A549 (cell line): ENCODE measurements around the gene ACVR1C. TPM values are rescaled to one million over a fixed set of nuclear protein-coding genes. Genes with fewer than 3 reads are reported as not detected.

ENCODE experiments used
- ATAC-seq, 2 experiments: fragments of 200-7000 bp in 1 of 2; fragments of >200 bp in 1 of 2; cut with Nextera tagmentation in 1 of 2; cut with Tn5 transposase in 1 of 2; 3 replicates each; pipeline versions ENCODE4 v1.8.0 to v1.9.1; 2018 to 2020; ENCODE audit warnings: mild to moderate bottlenecking in 1 of 2, moderate library complexity in 1 of 2
- CTCF ChIA-PET: fragments of 300-600 bp; sonication (Branson Sonifier 250); formaldehyde crosslinking; extraction: SDS; loops from one replicate; lab custom pipeline; 2021; ENCODE audit warnings: antibody characterized with exemption, inconsistent platforms; lab: Yijun Ruan, JAX
- POLR2A ChIA-PET: fragments of 350-600 bp; formaldehyde crosslinking; extraction: SDS; loops from one replicate; lab custom pipeline; 2021; ENCODE audit warnings: antibody characterized with exemption, inconsistent platforms; lab: Yijun Ruan, JAX
- DNase-seq, 2 experiments: peaks; one replicate each; pipeline versions ENCODE4 v3.0.0 to v3.0.0-alpha.2; 2011 to 2016; ENCODE audit warnings: low read depth in 1 of 2, low spot score in 1 of 2
- FAIRE-seq: peaks from 2 replicates; lab custom pipeline; 2011; peaks lifted over from hg19 to GRCh38; lab: Jason Lieb, UNC
- H3K27ac ChIP-seq, 2 experiments: fragments of >200 bp; sonication (Bioruptor Twin); formaldehyde crosslinking; 3 replicates each; pipeline ENCODE4 v1.5.1; 2016 to 2017
- H3K4me1 ChIP-seq: fragments of >200 bp; sonication (Bioruptor Twin); formaldehyde crosslinking; 3 replicates; pipeline ENCODE4 v1.6.1; 2016
- H3K4me2 ChIP-seq: fragments of >200 bp; sonication (Bioruptor Twin); formaldehyde crosslinking; 3 replicates; pipeline ENCODE4 v1.6.1; 2016
- H3K4me3 ChIP-seq: fragments of >200 bp; sonication (Bioruptor Twin); formaldehyde crosslinking; 3 replicates; pipeline ENCODE4 v1.5.1; 2016
- H3K9me3 ChIP-seq: fragments of >200 bp; sonication (Bioruptor Twin); formaldehyde crosslinking; 3 replicates; pipeline ENCODE4 v1.6.1; 2016
- BHLHE40 ChIP-seq: IDR thresholded peaks from 2 replicates; pipeline ENCODE4 v1.6.1; 2012; ENCODE audit warnings: low read depth, low read length, inconsistent platforms
- HEYL ChIP-seq: fragments of 250-450 bp; sonication (Bioruptor Pico); IDR thresholded peaks from 2 replicates; pipeline ENCODE4 v1.8.0; 2021; ENCODE audit warnings: mild to moderate bottlenecking, moderate library complexity
- JUN ChIP-seq, 2 experiments: fragments of >200 bp; sonication (Bioruptor Twin); formaldehyde crosslinking; IDR thresholded peaks; 2 replicates in 1 of 2; 3 replicates in 1 of 2; pipeline ENCODE4 v1.6.1; 2016 to 2017
- JUNB ChIP-seq: fragments of >200 bp; sonication (Bioruptor Twin); formaldehyde crosslinking; IDR thresholded peaks from 2 replicates; pipeline ENCODE4 v1.6.1; 2016
- KDM5A ChIP-seq: fragments of 200-600 bp; sonication (generic); IDR thresholded peaks from 2 replicates; pipeline ENCODE4 v1.6.1; 2016; ENCODE audit warnings: antibody characterized with exemption, mild to moderate bottlenecking
- MAFK ChIP-seq: fragments of 450-650 bp; IDR thresholded peaks from 2 replicates; pipeline ENCODE4 v1.6.1; 2014; ENCODE audit not compliant: partially characterized antibody
- RAD21 ChIP-seq, 2 experiments: fragments of >200 bp in 1 of 2; sonication (Bioruptor Twin) in 1 of 2; formaldehyde crosslinking in 1 of 2; IDR thresholded peaks in 1 of 2; conservative IDR thresholded peaks in 1 of 2; 2 replicates in 1 of 2; 3 replicates in 1 of 2; pipeline ENCODE4 v1.6.1; 2012 to 2018; ENCODE audit warnings: inconsistent platforms in 1 of 2
- RNF2 ChIP-seq: fragments of 200-600 bp; sonication (generic); IDR thresholded peaks from 2 replicates; pipeline ENCODE4 v1.6.1; 2016; ENCODE audit warnings: low read depth, mild to moderate bottlenecking, antibody characterized with exemption, moderate library complexity, borderline replicate concordance
- SMC3 ChIP-seq: fragments of >200 bp; sonication (Bioruptor Twin); formaldehyde crosslinking; IDR thresholded peaks from 3 replicates; pipeline ENCODE4 v1.6.1; 2018; ENCODE audit warnings: inconsistent platforms
- WGBS: methylation state at CpG from one replicate; pipeline ENCODE4 v1.1.6; 2017; ENCODE audit errors: missing lambda C conversion rate; 5-methylcytosine and 5-hydroxymethylcytosine counted together
- polyA plus RNA-seq, 4 experiments: library from polyadenylated mRNA; depleted of rRNA in 3 of 4; stranded (reverse); fragments of >200 nt; fragmentation: RNase III in 1 of 4; extraction: RNeasy Plus Mini Kit Qiagen cat#74134 plus additional on column Dnase treatment in 1 of 4; gene quantifications; 2 replicates in 3 of 4; 3 replicates in 1 of 4; pipeline ENCODE4 v1.2.3, GENCODE V29; 2011 to 2017
- TF ChIP-seq, protein P1 (sequence below): fragments of >200 bp; sonication (Bioruptor Twin); formaldehyde crosslinking; IDR thresholded peaks from 3 replicates; pipeline ENCODE4 v1.5.1; 2016
- TF ChIP-seq, protein P2 (sequence below): fragments of 250-450 bp; sonication (Bioruptor Pico); IDR thresholded peaks from 2 replicates; pipeline ENCODE4 v1.5.0; 2021; ENCODE audit warnings: mild to moderate bottlenecking, moderate library complexity, borderline replicate concordance
- TF ChIP-seq, protein P3 (sequence below): fragments of 200-600 bp; sonication (generic); IDR thresholded peaks from 2 replicates; pipeline ENCODE4 v1.6.1; 2016; ENCODE audit warnings: antibody characterized with exemption, mild to moderate bottlenecking, moderate library complexity
- TF ChIP-seq, protein P4 (sequence below): IDR thresholded peaks from 2 replicates; pipeline ENCODE4 v1.6.1; 2012

The ACVR1C gene
- polyA plus RNA-seq, 2 of the 4 experiments (the other 2 are of a cell fraction): 0.06 TPM; not detected in 1

DNA sequence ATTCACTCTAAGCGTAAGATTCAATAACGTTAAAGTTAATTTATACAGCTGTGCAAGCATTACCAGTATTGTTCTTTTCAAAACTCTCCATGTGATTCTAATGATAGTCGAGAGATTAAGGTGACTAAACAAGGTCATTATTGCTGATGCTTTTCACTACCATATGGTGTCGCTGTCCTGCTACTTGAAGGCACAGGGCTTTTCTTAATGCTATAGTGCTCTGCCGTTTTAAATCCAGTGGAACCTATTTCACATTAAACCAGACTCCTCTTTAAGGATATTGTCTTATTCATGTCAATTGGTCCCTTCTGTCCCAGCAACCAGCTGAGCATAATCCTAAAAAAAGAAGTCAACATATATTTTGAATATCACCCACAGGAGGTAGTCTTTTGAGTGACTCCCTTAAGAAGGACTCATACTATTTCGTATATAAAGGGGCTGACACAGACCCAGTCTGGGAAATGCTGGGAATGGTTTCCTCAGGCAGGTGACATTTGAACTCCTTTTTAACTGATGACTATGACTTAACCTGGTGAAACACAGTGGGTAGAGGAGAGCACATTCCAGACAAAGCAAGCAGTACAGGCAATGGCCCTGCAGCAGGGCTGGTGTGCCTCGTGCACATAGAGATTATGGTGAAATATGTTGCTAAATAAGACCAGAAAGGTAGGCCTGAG, 130.9 kb downstream of the ACVR1C start:
- WGBS: 22% methylated on average over 7 of the region's 7 CpGs
- CTCF ChIA-PET: interaction anchor here (0.7 to 1.5 kb wide), 3 partner anchors 9 to 1872 kb away, joined by 4 to 7 read pairs (median 6); no protein-coding TSS in a partner anchor
- H3K4me2 ChIP-seq: no peak overlapping the region

DNA sequence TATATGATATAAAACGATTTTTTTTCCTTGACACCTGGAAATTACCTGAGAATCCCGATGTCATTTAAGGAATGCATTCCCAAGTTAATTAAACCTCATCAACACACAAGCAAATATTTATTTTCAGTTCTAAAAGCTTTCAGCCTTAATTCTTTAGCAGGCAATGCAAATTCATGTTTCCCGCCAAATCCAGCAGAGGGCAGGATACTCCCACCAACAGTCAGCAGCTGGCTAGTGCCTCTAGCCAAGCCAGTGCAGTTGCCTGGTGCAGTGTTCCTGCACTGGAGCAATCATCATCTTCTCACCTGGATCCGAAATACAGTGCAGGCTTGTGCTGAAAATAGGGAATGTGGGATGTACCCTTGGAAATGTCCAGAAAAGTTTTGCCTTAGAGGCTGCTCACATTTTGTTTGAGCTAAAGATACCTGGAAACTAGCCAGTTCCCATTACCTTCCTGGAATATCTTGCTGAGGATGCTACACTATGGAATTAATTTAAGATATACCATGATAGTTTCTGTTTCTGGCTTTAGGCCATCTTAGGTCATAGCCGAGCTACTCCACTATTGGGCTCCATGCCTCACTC, 136.4 kb downstream of the ACVR1C start:
- no peak overlapping the region for H3K27ac ChIP-seq
- no peak overlapping the region for H3K4me3 ChIP-seq
- H3K4me2 ChIP-seq: no peak overlapping the region
- TF ChIP-seq RAD21 (conservative IDR thresholded peaks at IDR 0.05 in 1 of 2, IDR thresholded peaks at IDR 0.05 in 1 of 2): peak; percentile 79 to 87
- TF ChIP-seq, protein P1, sequence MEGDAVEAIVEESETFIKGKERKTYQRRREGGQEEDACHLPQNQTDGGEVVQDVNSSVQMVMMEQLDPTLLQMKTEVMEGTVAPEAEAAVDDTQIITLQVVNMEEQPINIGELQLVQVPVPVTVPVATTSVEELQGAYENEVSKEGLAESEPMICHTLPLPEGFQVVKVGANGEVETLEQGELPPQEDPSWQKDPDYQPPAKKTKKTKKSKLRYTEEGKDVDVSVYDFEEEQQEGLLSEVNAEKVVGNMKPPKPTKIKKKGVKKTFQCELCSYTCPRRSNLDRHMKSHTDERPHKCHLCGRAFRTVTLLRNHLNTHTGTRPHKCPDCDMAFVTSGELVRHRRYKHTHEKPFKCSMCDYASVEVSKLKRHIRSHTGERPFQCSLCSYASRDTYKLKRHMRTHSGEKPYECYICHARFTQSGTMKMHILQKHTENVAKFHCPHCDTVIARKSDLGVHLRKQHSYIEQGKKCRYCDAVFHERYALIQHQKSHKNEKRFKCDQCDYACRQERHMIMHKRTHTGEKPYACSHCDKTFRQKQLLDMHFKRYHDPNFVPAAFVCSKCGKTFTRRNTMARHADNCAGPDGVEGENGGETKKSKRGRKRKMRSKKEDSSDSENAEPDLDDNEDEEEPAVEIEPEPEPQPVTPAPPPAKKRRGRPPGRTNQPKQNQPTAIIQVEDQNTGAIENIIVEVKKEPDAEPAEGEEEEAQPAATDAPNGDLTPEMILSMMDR: peak; percentile 81
- TF ChIP-seq RNF2: no peak
- TF ChIP-seq SMC3: peak; percentile 70
- ChIA-PET POLR2A (no interaction called here), CTCF (interaction anchor here (0.7 to 1.5 kb wide), 17 partner anchors 9 to 532 kb away, joined by 3 to 7 read pairs (median 3); no protein-coding TSS in a partner anchor)
- H3K9me3 ChIP-seq: no peaks in the 10 kb centered on the region
- WGBS: under 1% methylated on average over 5 of the region's 5 CpGs
- DNase-seq (peak; percentile 50 to 61), FAIRE-seq (no peak), ATAC-seq (peak; percentile 86 to 95; a peak in 5 of 6 replicates)
- peaks cover 25% of the 10 kb centered on the region for H3K4me1 ChIP-seq

More for the DNA sequence above, 130.9 kb downstream of the ACVR1C start:
- TF ChIP-seq RNF2: no peak
- TF ChIP-seq, protein P1: peak; percentile 47
- TF ChIP-seq SMC3: peak; percentile 34; the same call in 1 of the 3 replicates
- TF ChIP-seq, protein P2, sequence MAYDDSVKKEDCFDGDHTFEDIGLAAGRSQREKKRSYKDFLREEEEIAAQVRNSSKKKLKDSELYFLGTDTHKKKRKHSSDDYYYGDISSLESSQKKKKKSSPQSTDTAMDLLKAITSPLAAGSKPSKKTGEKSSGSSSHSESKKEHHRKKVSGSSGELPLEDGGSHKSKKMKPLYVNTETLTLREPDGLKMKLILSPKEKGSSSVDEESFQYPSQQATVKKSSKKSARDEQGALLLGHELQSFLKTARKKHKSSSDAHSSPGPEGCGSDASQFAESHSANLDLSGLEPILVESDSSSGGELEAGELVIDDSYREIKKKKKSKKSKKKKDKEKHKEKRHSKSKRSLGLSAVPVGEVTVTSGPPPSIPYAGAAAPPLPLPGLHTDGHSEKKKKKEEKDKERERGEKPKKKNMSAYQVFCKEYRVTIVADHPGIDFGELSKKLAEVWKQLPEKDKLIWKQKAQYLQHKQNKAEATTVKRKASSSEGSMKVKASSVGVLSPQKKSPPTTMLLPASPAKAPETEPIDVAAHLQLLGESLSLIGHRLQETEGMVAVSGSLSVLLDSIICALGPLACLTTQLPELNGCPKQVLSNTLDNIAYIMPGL (CRISPR knock-in tag): no peak
- no peak for TF ChIP-seq JUNB
- TF ChIP-seq HEYL (CRISPR knock-in tag): no peak
- TF ChIP-seq, protein P3, sequence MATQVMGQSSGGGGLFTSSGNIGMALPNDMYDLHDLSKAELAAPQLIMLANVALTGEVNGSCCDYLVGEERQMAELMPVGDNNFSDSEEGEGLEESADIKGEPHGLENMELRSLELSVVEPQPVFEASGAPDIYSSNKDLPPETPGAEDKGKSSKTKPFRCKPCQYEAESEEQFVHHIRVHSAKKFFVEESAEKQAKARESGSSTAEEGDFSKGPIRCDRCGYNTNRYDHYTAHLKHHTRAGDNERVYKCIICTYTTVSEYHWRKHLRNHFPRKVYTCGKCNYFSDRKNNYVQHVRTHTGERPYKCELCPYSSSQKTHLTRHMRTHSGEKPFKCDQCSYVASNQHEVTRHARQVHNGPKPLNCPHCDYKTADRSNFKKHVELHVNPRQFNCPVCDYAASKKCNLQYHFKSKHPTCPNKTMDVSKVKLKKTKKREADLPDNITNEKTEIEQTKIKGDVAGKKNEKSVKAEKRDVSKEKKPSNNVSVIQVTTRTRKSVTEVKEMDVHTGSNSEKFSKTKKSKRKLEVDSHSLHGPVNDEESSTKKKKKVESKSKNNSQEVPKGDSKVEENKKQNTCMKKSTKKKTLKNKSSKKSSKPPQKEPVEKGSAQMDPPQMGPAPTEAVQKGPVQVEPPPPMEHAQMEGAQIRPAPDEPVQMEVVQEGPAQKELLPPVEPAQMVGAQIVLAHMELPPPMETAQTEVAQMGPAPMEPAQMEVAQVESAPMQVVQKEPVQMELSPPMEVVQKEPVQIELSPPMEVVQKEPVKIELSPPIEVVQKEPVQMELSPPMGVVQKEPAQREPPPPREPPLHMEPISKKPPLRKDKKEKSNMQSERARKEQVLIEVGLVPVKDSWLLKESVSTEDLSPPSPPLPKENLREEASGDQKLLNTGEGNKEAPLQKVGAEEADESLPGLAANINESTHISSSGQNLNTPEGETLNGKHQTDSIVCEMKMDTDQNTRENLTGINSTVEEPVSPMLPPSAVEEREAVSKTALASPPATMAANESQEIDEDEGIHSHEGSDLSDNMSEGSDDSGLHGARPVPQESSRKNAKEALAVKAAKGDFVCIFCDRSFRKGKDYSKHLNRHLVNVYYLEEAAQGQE: no peak
- TF ChIP-seq RAD21 (conservative IDR thresholded peaks at IDR 0.05 in 1 of 2, IDR thresholded peaks at IDR 0.05 in 1 of 2): peak; percentile 37 to 63
- no peak for TF ChIP-seq JUN (IDR thresholded peaks at IDR 0.05)
- no peak for TF ChIP-seq KDM5A
- no peak for TF ChIP-seq BHLHE40
- TF ChIP-seq, protein P4, sequence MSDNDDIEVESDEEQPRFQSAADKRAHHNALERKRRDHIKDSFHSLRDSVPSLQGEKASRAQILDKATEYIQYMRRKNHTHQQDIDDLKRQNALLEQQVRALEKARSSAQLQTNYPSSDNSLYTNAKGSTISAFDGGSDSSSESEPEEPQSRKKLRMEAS: no peak
- TF ChIP-seq MAFK: no peak
- ATAC-seq (peak; percentile 59 to 84; a peak in 3 of 6 replicates), DNase-seq (peak; percentile 5 to 32), FAIRE-seq (no peak)
- Histone ChIP-seq H3K4me3 (no peak overlapping the region), H3K4me1 (no peaks in the 10 kb centered on the region), H3K27ac (no peak overlapping the region), H3K9me3 (no peaks in the 10 kb centered on the region)
- POLR2A ChIA-PET: no interaction called here
